Medulla oblongata (tissue), 1 donor: Measurements from ENCODE around the gene NFKBIZ.
"Not testable (repeated sequence)": the region's sequence is repeated elsewhere in the genome, so short reads cannot be mapped to it uniquely, and the experiment has no call there.

Experiments
- DNase-seq: peaks from one replicate; pipeline ENCODE4 v3.0.0-alpha.2; 2015; ENCODE audit errors: extremely low spot score

NFKBIZ gene

GRCh38 chr3:101851072-101851770, 1.9 kb downstream of the NFKBIZ start:
- no peak for DNase-seq

- no peak for DNase-seq
Observed at GRCh38 chr3:101851850-101852714, 2.8 kb downstream of the NFKBIZ start.

GRCh38 chr3:101852983-101853840, 3.9 kb downstream of the NFKBIZ start:
- no peak for DNase-seq

- DNase-seq, result no peak
Observed at GRCh38 chr3:101853982-101854381, 4.7 kb downstream of the NFKBIZ start.

GRCh38 chr3:101854608-101855304, 5.4 kb downstream of the NFKBIZ start:
- DNase-seq, result no peak

GRCh38 chr3:101857301-101857741, 8.0 kb downstream of the NFKBIZ start:
- peak; percentile 27 for DNase-seq

- no peak for DNase-seq
Observed at GRCh38 chr3:101858464-101859030, 9.2 kb downstream of the NFKBIZ start.

GRCh38 chr3:101859882-101860448, 10.7 kb downstream of the NFKBIZ start:
- DNase-seq, result no peak

- no peak for DNase-seq
Observed at GRCh38 chr3:101861212-101861788, 12.0 kb downstream of the NFKBIZ start.

- DNase-seq, result no peak
Observed at GRCh38 chr3:101861789-101862415, 12.6 kb downstream of the NFKBIZ start.

GRCh38 chr3:101862416-101863165, 13.3 kb downstream of the NFKBIZ start:
- DNase-seq, result no peak

- not testable (repeated sequence) for DNase-seq
Observed at GRCh38 chr3:101864926-101865325, 15.6 kb downstream of the NFKBIZ start.

GRCh38 chr3:101865751-101866509, 16.6 kb downstream of the NFKBIZ start:
- no peak for DNase-seq

GRCh38 chr3:101867511-101867910, 18.2 kb downstream of the NFKBIZ start:
- DNase-seq, result no peak

GRCh38 chr3:101867996-101868395, 18.7 kb downstream of the NFKBIZ start:
- no peak for DNase-seq

- DNase-seq, result no peak
Observed at GRCh38 chr3:101868534-101869464, 19.5 kb downstream of the NFKBIZ start.

- no peak for DNase-seq
Observed at GRCh38 chr3:101870138-101870537, 20.8 kb downstream of the NFKBIZ start.
